H1 (cell line): Measurements from ENCODE around the gene PLEKHN1. TPM values are rescaled to one million over a fixed set of nuclear protein-coding genes. Genes with fewer than 3 reads are reported as not detected.

Experiments
- ATF2 ChIP-seq: IDR thresholded peaks from 2 replicates; pipeline ENCODE4 v1.6.1; 2012; ENCODE audit warnings: low read length, inconsistent platforms
- CHD7 ChIP-seq: fragments of 300-600 bp; sonication (generic); IDR thresholded peaks from 2 replicates; pipeline ENCODE4 v1.7.1; 2012; ENCODE audit warnings: low read length, moderate library complexity, mild to moderate bottlenecking, inconsistent platforms; ENCODE audit not compliant: insufficient replicate concordance
- EZH2 ChIP-seq: fragments of 200-600 bp; sonication (generic); IDR thresholded peaks from 2 replicates; pipeline ENCODE4 v1.7.1; 2012; ENCODE audit warnings: low read depth, mild to moderate bottlenecking, moderate library complexity, low read length, inconsistent platforms; ENCODE audit not compliant: severe bottlenecking
- HDAC2 ChIP-seq, 2 experiments: fragments of 300-600 bp in 1 of 2; sonication (generic) in 1 of 2; IDR thresholded peaks; 2 replicates each; pipeline ENCODE4 v1.6.1; 2011 to 2012; ENCODE audit warnings: low read depth in 2 of 2, low read length in 2 of 2, mild to moderate bottlenecking in 2 of 2, moderate library complexity in 2 of 2, borderline replicate concordance in 1 of 2, inconsistent platforms in 1 of 2
- MAFK ChIP-seq: IDR thresholded peaks from 2 replicates; pipeline ENCODE4 v1.6.1; 2012; ENCODE audit warnings: low read depth, mild to moderate bottlenecking, improper control_type of control experiment, low read length
- SP4 ChIP-seq: IDR thresholded peaks from 2 replicates; pipeline ENCODE4 v1.6.1; 2012; ENCODE audit warnings: low read length, inconsistent platforms
- polyA plus RNA-seq, 7 experiments: library from polyadenylated mRNA; depleted of rRNA in 3 of 7; stranded (reverse) in 5 of 7; unstranded in 2 of 7; fragments of >200 nt in 5 of 7; fragments of 200-250 nt in 2 of 7; gene quantifications; 1 replicate in 5 of 7; 2 replicates in 1 of 7; 4 replicates in 1 of 7; pipeline versions ENCODE4 v1.2.1 to v1.2.3, GENCODE V29; 2011 to 2013; ENCODE audit warnings: missing spikeins in 2 of 7, mixed read lengths in 2 of 7
- total RNA-seq: library from RNA; stranded (reverse); fragmentation: NEBNext Ultra II Directional; extraction: Animal tissue kit (Norgen Biotek cat#: 25700); gene quantifications from 2 replicates; pipeline ENCODE4 v1.2.1, GENCODE V29; 2021

PLEKHN1 gene
- total and polyA plus RNA-seq, 2 of the 8 experiments (the other 6 are each of a cell fraction or from before 2014, with no cell fraction given): 0.39 to 1.5 TPM

DNA sequence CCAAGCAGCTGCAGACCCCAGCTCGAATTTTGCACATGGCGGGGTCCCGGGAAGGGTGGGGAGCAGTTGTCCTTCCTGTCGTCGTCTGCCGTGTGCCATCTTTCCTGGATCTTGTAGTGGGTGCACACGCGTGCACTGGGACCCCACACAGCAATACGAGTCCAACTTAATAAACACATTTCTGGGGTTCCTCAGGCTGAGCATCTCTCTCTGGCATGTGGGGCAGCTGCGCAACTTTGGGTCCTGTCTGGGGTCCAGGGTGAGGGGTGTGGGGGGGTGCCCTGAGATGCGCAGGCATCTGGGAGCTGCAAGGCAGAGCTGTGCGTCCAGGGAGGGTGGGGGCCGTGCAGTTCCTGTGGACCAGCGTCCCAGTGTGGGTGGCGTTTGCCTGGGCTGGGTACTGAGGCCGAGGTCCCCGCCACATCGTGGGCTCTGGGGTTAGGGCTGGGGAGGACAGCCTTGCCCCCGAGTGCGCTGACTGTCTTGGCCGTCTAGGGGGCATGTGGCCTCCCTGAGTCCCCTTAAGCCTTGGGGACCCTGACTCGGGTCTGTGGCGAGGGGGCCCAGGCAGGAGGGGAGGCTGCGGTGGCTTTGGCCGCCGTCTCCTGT, 652 bp upstream of the PLEKHN1 start (continued):
- TF ChIP-seq HDAC2 (IDR thresholded peaks at IDR 0.05; ENCODE audit: borderline replicate concordance in 1 of 2, low read depth in 2 of 2, low read length in 2 of 2) (no peak), SP4 (no peak), EZH2 (no peak), MAFK (no peak), CHD7 (no peak), ATF2 (no peak)
